ENCODE results near the gene GDF10. TPM values are rescaled to one million over a fixed set of nuclear protein-coding genes. Genes with fewer than 3 reads are reported as not detected.

Gene GDF10
- polyA plus RNA-seq, 1 of the 3 experiments (the other 2 are of a cell fraction) = 0.02 TPM

DNA sequence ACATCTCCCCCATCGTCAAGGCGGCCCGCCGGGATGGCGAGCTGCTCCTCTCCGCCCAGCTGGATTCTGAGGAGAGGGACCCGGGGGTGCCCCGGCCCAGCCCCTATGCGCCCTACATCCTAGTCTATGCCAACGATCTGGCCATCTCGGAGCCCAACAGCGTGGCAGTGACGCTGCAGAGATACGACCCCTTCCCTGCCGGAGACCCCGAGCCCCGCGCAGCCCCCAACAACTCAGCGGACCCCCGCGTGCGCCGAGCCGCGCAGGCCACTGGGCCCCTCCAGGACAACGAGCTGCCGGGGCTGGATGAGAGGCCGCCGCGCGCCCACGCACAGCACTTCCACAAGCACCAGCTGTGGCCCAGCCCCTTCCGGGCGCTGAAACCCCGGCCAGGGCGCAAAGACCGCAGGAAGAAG lies 10.1 kb downstream of the GDF10 start (continued):
- no peak for TF ChIP-seq EZH2phosphoT487 (IDR thresholded peaks at IDR 0.05; ENCODE audit: borderline replicate concordance, low read depth)
- TF ChIP-seq CHD2 (IDR thresholded peaks at IDR 0.05; ENCODE audit: low read length, partially characterized antibody) = no peak
- no peak for TF ChIP-seq JUND (IDR thresholded peaks at IDR 0.05)
- no peak for TF ChIP-seq ZBTB33 (IDR thresholded peaks at IDR 0.05; ENCODE audit: borderline replicate concordance, low read depth)
- TF ChIP-seq RAD21 (IDR thresholded peaks at IDR 0.05; ENCODE audit: low read length) = no peak
- TF ChIP-seq ELF1 (IDR thresholded peaks at IDR 0.05) = no peak
- TF ChIP-seq NRF1 (IDR thresholded peaks at IDR 0.05; ENCODE audit: low read depth, low read length) = no peak
- TF ChIP-seq MEF2A (IDR thresholded peaks at IDR 0.05; ENCODE audit: borderline replicate concordance, low read depth) = no peak
- TF ChIP-seq, protein P1, sequence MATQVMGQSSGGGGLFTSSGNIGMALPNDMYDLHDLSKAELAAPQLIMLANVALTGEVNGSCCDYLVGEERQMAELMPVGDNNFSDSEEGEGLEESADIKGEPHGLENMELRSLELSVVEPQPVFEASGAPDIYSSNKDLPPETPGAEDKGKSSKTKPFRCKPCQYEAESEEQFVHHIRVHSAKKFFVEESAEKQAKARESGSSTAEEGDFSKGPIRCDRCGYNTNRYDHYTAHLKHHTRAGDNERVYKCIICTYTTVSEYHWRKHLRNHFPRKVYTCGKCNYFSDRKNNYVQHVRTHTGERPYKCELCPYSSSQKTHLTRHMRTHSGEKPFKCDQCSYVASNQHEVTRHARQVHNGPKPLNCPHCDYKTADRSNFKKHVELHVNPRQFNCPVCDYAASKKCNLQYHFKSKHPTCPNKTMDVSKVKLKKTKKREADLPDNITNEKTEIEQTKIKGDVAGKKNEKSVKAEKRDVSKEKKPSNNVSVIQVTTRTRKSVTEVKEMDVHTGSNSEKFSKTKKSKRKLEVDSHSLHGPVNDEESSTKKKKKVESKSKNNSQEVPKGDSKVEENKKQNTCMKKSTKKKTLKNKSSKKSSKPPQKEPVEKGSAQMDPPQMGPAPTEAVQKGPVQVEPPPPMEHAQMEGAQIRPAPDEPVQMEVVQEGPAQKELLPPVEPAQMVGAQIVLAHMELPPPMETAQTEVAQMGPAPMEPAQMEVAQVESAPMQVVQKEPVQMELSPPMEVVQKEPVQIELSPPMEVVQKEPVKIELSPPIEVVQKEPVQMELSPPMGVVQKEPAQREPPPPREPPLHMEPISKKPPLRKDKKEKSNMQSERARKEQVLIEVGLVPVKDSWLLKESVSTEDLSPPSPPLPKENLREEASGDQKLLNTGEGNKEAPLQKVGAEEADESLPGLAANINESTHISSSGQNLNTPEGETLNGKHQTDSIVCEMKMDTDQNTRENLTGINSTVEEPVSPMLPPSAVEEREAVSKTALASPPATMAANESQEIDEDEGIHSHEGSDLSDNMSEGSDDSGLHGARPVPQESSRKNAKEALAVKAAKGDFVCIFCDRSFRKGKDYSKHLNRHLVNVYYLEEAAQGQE (IDR thresholded peaks at IDR 0.05; ENCODE audit: low read depth, low read length) = no peak

- 37% methylated on average over 10 of the region's 10 CpGs for WGBS (ENCODE audit: low lambda C conversion rate)
- no peaks in the 10 kb centered on the region for H3K36me3 ChIP-seq (replicated peaks in 1 of 2; ENCODE audit: control insufficient read depth in 1 of 2, insufficient read depth in 2 of 2, low read length in 1 of 2)
- no peaks in the 10 kb centered on the region for H4K20me1 ChIP-seq (ENCODE audit: insufficient read depth)
- no peak overlapping the region for H3K4me3 ChIP-seq (ENCODE audit: low read depth in 2 of 2, low read length in 1 of 2)
- no peak overlapping the region for H2AFZ ChIP-seq (ENCODE audit: low read depth)
- no peaks in the 10 kb centered on the region for H3K9me2 ChIP-seq
- no peaks in the 10 kb centered on the region for H3K9me3 ChIP-seq
- H3F3A ChIP-seq (replicated peaks; ENCODE audit: insufficient read depth) = no peaks in the 10 kb centered on the region
- H3K9ac ChIP-seq = no peak overlapping the region
- ChIA-PET POLR2A (interaction anchor here (1.3 kb wide), 1 partner anchor 287 kb away, joined by 4 read pairs; no protein-coding TSS in a partner anchor), CTCF (interaction anchor here (0.6 to 12.0 kb wide), 41 partner anchors 9 to 319 kb away, joined by 3 to 337 read pairs (median 5); no protein-coding TSS in a partner anchor)
- no peaks in the 10 kb centered on the region for H3K27me3 ChIP-seq (ENCODE audit: insufficient read depth)
- peak overlapping the region in 1 of 2 experiments; percentile 74; a peak in 2 of 4 replicates for H3K27ac ChIP-seq (ENCODE audit: low read depth in 2 of 2, low read length in 1 of 2)
- 0 out of 4 replicates have a peak, but pooled peaks of 1 of the 2 experiments have one; percentile 5 for TF ChIP-seq EP300 (IDR thresholded peaks at IDR 0.05; ENCODE audit: borderline replicate concordance in 1 of 2, low read depth in 1 of 2, low read length in 1 of 2)
- no peak for TF ChIP-seq YY1 (IDR thresholded peaks at IDR 0.05; ENCODE audit: low read depth)
- H3K79me2 ChIP-seq (ENCODE audit: insufficient read depth) = no peaks in the 10 kb centered on the region
- H3K4me1 ChIP-seq (ENCODE audit: control insufficient read depth in 1 of 2, insufficient read depth in 2 of 2, low read depth in 1 of 2, low read length in 1 of 2) = peaks cover 0 to 57% of the 10 kb centered on the region in 2 experiments; a peak in 1 of 4 replicates
- no peak overlapping the region for H3K4me2 ChIP-seq
- no peak for DNase-seq
These were observed 11.4 kb downstream of the GDF10 start for GRCh38 chr10:47311193-47311931.
